Measurements from ENCODE around the gene TMED9. TPM values are rescaled to one million over a fixed set of nuclear protein-coding genes. Genes with fewer than 3 reads are reported as not detected.

TMED9 gene
- total RNA-seq, 1 donor from 2014 or later = 372 TPM

- Histone ChIP-seq H3K27ac (ENCODE audit: low read depth, low read length) (no peak overlapping the region), H3K4me3 (ENCODE audit: insufficient read depth, low read depth, low read length) (no peak overlapping the region), H2AFZ (ENCODE audit: low read depth, low read length) (no peak overlapping the region), H3K9me3 (ENCODE audit: insufficient read depth, low read depth, low read length) (no peaks in the 10 kb centered on the region), H3K36me3 (ENCODE audit: insufficient read depth, low read length) (no peaks in the 10 kb centered on the region), H4K20me1 (ENCODE audit: insufficient read depth, low read length) (no peaks in the 10 kb centered on the region), H3K9ac (ENCODE audit: low read length) (no peak overlapping the region), H3K27me3 (ENCODE audit: insufficient read depth, low read length) (peaks cover 6% of the 10 kb centered on the region), H3K4me2 (ENCODE audit: low read length) (no peak overlapping the region), H3K79me2 (ENCODE audit: insufficient read depth, low read length) (no peaks in the 10 kb centered on the region), H3K4me1 (ENCODE audit: insufficient read depth, low read length) (no peaks in the 10 kb centered on the region)
- Mint-ChIP-seq H3K27me3 (ENCODE audit: low read depth, unreplicated experiment) (peaks cover 18% of the 10 kb centered on the region), H3K27ac (ENCODE audit: unreplicated experiment) (no peak overlapping the region), H3K9me3 (ENCODE audit: unreplicated experiment) (no peaks in the 10 kb centered on the region), H3K36me3 (ENCODE audit: low read depth, unreplicated experiment) (no peaks in the 10 kb centered on the region), H3K4me1 (ENCODE audit: low read depth, unreplicated experiment) (no peaks in the 10 kb centered on the region), H3K4me3 (ENCODE audit: unreplicated experiment) (no peak overlapping the region)
- FAIRE-seq = no peak
- TF ChIP-seq EZH2 (IDR thresholded peaks at IDR 0.05; ENCODE audit: insufficient read depth, low read length) (no peak), CTCF (IDR thresholded peaks at IDR 0.05; ENCODE audit: insufficient read depth, low read depth, low read length) (no peak)
- no peak for DNase-seq (ENCODE audit: low read depth)
Observed at GRCh38 chr5:177568326-177568725, 23.7 kb upstream of the TMED9 start.

GRCh38 chr5:177569894-177570293, 22.1 kb upstream of the TMED9 start:
- Histone ChIP-seq H3K27me3 (ENCODE audit: insufficient read depth, low read length) (peaks cover 6% of the 10 kb centered on the region), H2AFZ (ENCODE audit: low read depth, low read length) (no peak overlapping the region), H3K79me2 (ENCODE audit: insufficient read depth, low read length) (no peaks in the 10 kb centered on the region), H3K9ac (ENCODE audit: low read length) (no peak overlapping the region), H3K4me3 (ENCODE audit: insufficient read depth, low read depth, low read length) (no peak overlapping the region), H3K4me2 (ENCODE audit: low read length) (no peak overlapping the region), H3K36me3 (ENCODE audit: insufficient read depth, low read length) (no peaks in the 10 kb centered on the region), H3K27ac (ENCODE audit: low read depth, low read length) (no peak overlapping the region), H3K9me3 (ENCODE audit: insufficient read depth, low read depth, low read length) (no peaks in the 10 kb centered on the region), H3K4me1 (ENCODE audit: insufficient read depth, low read length) (no peaks in the 10 kb centered on the region), H4K20me1 (ENCODE audit: insufficient read depth, low read length) (no peaks in the 10 kb centered on the region)
- Mint-ChIP-seq H3K36me3 (ENCODE audit: low read depth, unreplicated experiment) (no peaks in the 10 kb centered on the region), H3K4me3 (ENCODE audit: unreplicated experiment) (no peak overlapping the region), H3K9me3 (ENCODE audit: unreplicated experiment) (peaks cover 2% of the 10 kb centered on the region), H3K27me3 (ENCODE audit: low read depth, unreplicated experiment) (peaks cover 23% of the 10 kb centered on the region), H3K4me1 (ENCODE audit: low read depth, unreplicated experiment) (no peaks in the 10 kb centered on the region), H3K27ac (ENCODE audit: unreplicated experiment) (no peak overlapping the region)
- no peak for DNase-seq (ENCODE audit: low read depth)
- FAIRE-seq = no peak
- no peak for TF ChIP-seq CTCF (IDR thresholded peaks at IDR 0.05; ENCODE audit: insufficient read depth, low read depth, low read length)
- TF ChIP-seq EZH2 (IDR thresholded peaks at IDR 0.05; ENCODE audit: insufficient read depth, low read length) = no peak

GRCh38 chr5:177575488-177575887, 16.5 kb upstream of the TMED9 start:
- H3K36me3 ChIP-seq (ENCODE audit: insufficient read depth, low read length) = no peaks in the 10 kb centered on the region
- DNase-seq (ENCODE audit: low read depth) = no peak
- no peak overlapping the region for H2AFZ ChIP-seq (ENCODE audit: low read depth, low read length)
- no peak overlapping the region for H3K27ac ChIP-seq (ENCODE audit: low read depth, low read length)
- H3K27me3 ChIP-seq (ENCODE audit: insufficient read depth, low read length) = peaks cover 2% of the 10 kb centered on the region
- no peaks in the 10 kb centered on the region for H3K79me2 ChIP-seq (ENCODE audit: insufficient read depth, low read length)
- TF ChIP-seq EZH2 (IDR thresholded peaks at IDR 0.05; ENCODE audit: insufficient read depth, low read length) (no peak), CTCF (IDR thresholded peaks at IDR 0.05; ENCODE audit: insufficient read depth, low read depth, low read length) (no peak)
- Mint-ChIP-seq H3K36me3 (ENCODE audit: low read depth, unreplicated experiment) (no peaks in the 10 kb centered on the region), H3K27me3 (ENCODE audit: low read depth, unreplicated experiment) (peaks cover 26% of the 10 kb centered on the region), H3K9me3 (ENCODE audit: unreplicated experiment) (peaks cover 2% of the 10 kb centered on the region), H3K4me3 (ENCODE audit: unreplicated experiment) (no peak overlapping the region), H3K4me1 (ENCODE audit: low read depth, unreplicated experiment) (no peaks in the 10 kb centered on the region), H3K27ac (ENCODE audit: unreplicated experiment) (no peak overlapping the region)
- no peaks in the 10 kb centered on the region for H3K4me1 ChIP-seq (ENCODE audit: insufficient read depth, low read length)
- no peak overlapping the region for H3K4me2 ChIP-seq (ENCODE audit: low read length)
- no peak overlapping the region for H3K4me3 ChIP-seq (ENCODE audit: insufficient read depth, low read depth, low read length)
- H3K9ac ChIP-seq (ENCODE audit: low read length) = no peak overlapping the region
- no peak for FAIRE-seq
- no peaks in the 10 kb centered on the region for H4K20me1 ChIP-seq (ENCODE audit: insufficient read depth, low read length)
- no peaks in the 10 kb centered on the region for H3K9me3 ChIP-seq (ENCODE audit: insufficient read depth, low read depth, low read length)

All from astrocyte (in vitro differentiated cells and primary cell).